ENCODE measurements around the gene DDX59.

DNA sequence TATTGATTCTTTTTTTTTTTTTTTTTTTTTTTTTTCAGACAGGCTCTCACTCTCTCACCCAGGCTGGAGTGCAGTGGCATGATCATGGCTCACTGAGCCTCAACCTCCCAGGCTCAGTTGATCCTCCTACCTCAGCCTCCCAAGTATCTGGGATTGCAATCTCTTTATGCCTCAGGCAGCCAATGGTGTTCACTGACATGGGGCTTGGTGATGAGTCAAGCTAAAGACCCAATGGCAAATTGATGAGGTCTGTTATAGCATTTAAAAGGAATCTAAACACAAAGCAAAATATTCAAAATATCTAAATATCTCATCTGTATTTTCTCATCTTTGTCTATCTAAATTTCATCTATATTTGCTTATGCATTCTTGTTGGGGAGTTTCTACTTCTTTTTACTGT lies 38.5 kb upstream of the DDX59 start:
- TF ChIP-seq RFX5 (IDR thresholded peaks at IDR 0.05; ENCODE audit: low read depth, low read length) = no peak
- TF ChIP-seq HDAC6 (IDR thresholded peaks at IDR 0.05; ENCODE audit: unreplicated experiment) = no peak
- TF ChIP-seq CTCF (IDR thresholded peaks at IDR 0.05 in 2 of 3, conservative IDR thresholded peaks at IDR 0.05 in 1 of 3; ENCODE audit: control insufficient read depth in 2 of 3, extremely low read depth in 1 of 3, insufficient read depth in 1 of 3, low read depth in 3 of 3, low read length in 3 of 3) = no peak

Measured in GM12878 (cell line).